ENCODE data around the gene MGLL.

DNA sequence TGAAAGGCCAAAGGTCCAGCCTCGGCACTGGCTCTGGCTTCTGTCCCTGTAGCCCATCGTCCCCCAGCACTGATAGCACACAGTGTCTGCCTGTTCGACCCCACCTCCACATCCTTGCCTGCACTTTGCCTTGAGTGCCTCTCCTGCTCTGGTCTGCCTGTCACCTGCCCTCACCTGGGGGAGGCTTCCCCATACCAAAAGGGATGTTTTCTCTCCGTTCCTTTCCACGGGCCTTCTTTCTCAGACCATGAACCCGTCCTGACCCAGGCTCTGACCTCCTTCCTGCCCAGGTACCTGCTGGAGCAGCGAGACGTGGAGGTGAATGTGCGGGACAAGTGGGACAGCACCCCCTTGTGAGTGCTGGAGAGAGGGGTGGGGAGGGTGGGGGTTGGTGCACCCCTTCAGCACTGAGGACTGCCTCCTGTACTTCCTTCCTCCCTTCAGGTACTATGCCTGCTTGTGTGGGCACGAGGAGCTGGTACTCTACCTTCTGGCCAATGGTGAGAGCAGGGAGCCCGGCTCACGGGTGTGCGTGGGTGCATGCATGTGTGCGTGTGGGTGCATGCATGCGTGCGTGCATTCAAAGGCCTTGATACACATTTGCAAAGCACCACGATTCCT, 148.1 kb downstream of the MGLL start:
- TF ChIP-seq EZH2 (IDR thresholded peaks at IDR 0.05; ENCODE audit: borderline replicate concordance, low read length) (no peak), CTCF (IDR thresholded peaks at IDR 0.05; ENCODE audit: low read length) (no peak)

Measured in OCI-LY1 (cell line).